ENCODE data around the gene CHST3.
"Not testable (repeated sequence)": the region's sequence is repeated elsewhere in the genome, so short reads cannot be mapped to it uniquely, and the experiment has no call there.

Gene CHST3

DNA sequence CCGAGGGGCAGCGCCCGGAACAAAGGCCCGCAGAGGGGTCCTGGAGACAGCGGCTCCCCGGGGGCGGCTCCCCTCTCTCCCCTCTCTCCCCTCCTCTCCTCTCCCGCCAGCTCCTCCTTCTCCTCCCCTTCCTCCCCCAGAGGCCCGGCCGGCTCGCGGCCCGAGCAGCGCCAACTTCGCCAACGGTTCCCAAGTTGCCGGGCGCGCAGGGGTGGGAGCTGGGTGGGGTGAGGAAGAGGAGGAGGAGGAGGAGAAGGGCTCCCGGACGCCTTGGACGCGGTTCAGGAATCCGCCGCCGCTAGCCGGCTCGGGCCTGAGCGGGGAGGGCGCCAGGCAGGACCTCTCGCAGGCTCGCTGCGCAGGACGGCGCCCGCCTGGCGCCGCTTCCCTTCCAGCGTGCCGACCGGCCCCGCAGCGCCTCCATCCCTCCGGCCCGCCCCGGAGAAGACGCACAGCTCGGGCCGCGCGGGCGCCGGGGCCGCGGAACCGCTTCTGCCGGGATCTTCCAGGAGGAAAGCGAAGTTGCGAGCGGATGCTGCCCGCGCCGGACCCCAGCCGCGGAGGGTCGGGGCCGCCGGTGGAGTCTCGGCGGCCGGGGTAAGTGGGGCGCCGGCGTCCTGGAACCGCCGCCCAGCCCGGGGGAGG lies at the start of gene CHST3:
TSS of gene CHST3 (plus strand) at position 298 of the 645 bp plus-strand sequence. CDS start 41,448 bp downstream, outside the sequence.
- TF ChIP-seq, protein P1, sequence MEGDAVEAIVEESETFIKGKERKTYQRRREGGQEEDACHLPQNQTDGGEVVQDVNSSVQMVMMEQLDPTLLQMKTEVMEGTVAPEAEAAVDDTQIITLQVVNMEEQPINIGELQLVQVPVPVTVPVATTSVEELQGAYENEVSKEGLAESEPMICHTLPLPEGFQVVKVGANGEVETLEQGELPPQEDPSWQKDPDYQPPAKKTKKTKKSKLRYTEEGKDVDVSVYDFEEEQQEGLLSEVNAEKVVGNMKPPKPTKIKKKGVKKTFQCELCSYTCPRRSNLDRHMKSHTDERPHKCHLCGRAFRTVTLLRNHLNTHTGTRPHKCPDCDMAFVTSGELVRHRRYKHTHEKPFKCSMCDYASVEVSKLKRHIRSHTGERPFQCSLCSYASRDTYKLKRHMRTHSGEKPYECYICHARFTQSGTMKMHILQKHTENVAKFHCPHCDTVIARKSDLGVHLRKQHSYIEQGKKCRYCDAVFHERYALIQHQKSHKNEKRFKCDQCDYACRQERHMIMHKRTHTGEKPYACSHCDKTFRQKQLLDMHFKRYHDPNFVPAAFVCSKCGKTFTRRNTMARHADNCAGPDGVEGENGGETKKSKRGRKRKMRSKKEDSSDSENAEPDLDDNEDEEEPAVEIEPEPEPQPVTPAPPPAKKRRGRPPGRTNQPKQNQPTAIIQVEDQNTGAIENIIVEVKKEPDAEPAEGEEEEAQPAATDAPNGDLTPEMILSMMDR (IDR thresholded peaks at IDR 0.05; ENCODE audit: insufficient read depth, low read depth, low read length, missing control alignments) = no peak
- H3K4me3 ChIP-seq (ENCODE audit: low read length) = peak within 1 kb of the TSS; percentile 69
- DNase-seq (ENCODE audit: low read depth) = peak; percentile 59

GRCh38 chr10:71916827-71917226 lies 47.4 kb upstream of the CHST3 start:
- no peak for DNase-seq (ENCODE audit: low read depth)
- TF ChIP-seq, protein P1 (IDR thresholded peaks at IDR 0.05; ENCODE audit: insufficient read depth, low read depth, low read length, missing control alignments) = no peak
- H3K4me3 ChIP-seq (ENCODE audit: low read length) = no peak overlapping the region

GRCh38 chr10:71918992-71919391 lies 45.2 kb upstream of the CHST3 start:
- DNase-seq (ENCODE audit: low read depth) = no peak
- no peak overlapping the region for H3K4me3 ChIP-seq (ENCODE audit: low read length)
- TF ChIP-seq, protein P1 (IDR thresholded peaks at IDR 0.05; ENCODE audit: insufficient read depth, low read depth, low read length, missing control alignments) = no peak

DNA sequence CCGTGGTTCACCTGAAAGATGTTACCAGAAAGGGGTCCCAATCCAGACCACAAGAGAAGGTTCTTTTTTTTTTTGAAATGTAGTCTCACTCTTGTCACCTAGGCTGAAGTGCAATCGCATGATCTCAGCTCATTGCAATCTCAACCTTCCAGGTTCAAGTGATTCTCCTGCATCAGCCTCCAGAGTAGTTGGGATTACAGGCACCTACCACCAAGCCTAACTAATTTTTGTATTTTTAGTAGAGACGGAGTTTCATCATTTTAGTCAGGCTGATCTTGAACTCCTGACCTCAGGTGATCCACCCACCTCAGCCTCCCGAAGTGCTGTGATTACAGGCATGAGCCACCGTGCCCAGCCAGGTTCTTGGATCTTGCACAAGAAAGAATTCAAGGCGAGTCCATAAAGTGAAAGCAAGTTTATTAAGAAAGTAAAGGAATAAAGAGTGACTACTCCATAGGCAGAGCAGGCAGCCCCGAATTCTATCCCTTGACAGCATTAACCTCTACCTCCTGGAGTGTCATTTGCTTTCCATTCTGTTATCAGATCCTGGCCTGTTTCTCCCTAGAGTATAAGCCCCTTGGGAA lies 44.1 kb upstream of the CHST3 start:
- peak; percentile 60 for DNase-seq (ENCODE audit: low read depth)
- H3K4me3 ChIP-seq (ENCODE audit: low read length) = not testable (repeated sequence)

GRCh38 chr10:71920540-71921323 lies 43.5 kb upstream of the CHST3 start:
- no peak overlapping the region for H3K4me3 ChIP-seq (ENCODE audit: low read length)

DNA sequence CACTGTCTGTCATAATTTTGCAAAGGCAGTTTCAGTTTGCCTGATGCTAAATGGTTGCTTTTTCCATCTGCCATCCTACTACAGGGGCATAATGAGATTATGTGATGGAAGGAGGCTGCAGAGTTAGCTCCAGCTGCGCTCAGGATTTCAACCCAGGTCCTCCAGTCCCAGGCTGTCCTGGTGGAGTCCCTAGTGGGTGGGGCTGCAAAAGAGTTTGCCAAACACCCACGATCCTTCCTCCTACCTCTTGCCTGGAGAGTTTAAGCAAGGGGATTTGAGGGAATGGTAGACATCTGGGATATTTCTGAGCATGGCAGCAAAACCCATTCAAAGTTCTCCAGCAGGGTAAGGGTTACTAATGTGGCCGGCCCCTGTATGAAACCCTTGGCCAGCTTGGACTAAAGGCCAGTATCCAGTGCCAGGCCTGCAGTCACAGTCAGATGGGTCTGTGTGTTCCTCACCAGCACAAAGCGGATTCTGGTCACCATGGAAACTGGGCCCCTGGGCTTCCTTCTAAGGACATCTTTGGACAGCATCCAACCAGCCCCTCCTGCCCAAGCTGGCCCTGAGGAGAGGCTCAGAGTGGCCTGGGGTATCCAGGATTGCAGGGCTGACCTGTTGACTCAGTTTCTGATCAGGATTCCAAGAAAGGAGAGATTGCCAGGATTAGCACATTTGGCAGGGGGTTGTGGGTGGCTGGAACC lies 42.7 kb upstream of the CHST3 start:
- DNase-seq (ENCODE audit: low read depth) = no peak

More at GRCh38 chr10:71920540-71921323, 43.5 kb upstream of the CHST3 start:
- TF ChIP-seq, protein P1 (IDR thresholded peaks at IDR 0.05; ENCODE audit: insufficient read depth, low read depth, low read length, missing control alignments) = no peak
- DNase-seq (ENCODE audit: low read depth) = peak; percentile 66

More for the DNA sequence above, 42.7 kb upstream of the CHST3 start:
- TF ChIP-seq, protein P1 (IDR thresholded peaks at IDR 0.05; ENCODE audit: insufficient read depth, low read depth, low read length, missing control alignments) = no peak
- no peak overlapping the region for H3K4me3 ChIP-seq (ENCODE audit: low read length)

All from epithelial cell of esophagus (primary cell).